Astrocyte of the hippocampus (primary cell): ENCODE data around the gene LYL1.

Experiments
- DNase-seq: peaks from one replicate; pipeline ENCODE4 v3.0.0; 2011; ENCODE audit warnings: low read depth, low spot score

The LYL1 gene

GRCh38 chr19:13092606-13093235, 9.9 kb downstream of the LYL1 start:
- peak; percentile 66 for DNase-seq

- no peak for DNase-seq
These were observed 10.5 kb downstream of the LYL1 start for GRCh38 chr19:13092158-13092543.

- DNase-seq: peak; percentile 97
These were observed 11.1 kb downstream of the LYL1 start for GRCh38 chr19:13091400-13092157.

GRCh38 chr19:13090511-13091231, 12.0 kb downstream of the LYL1 start:
- no peak for DNase-seq

GRCh38 chr19:13089857-13090507, 12.7 kb downstream of the LYL1 start:
- DNase-seq: no peak

- no peak for DNase-seq
These were observed 13.4 kb downstream of the LYL1 start for GRCh38 chr19:13089139-13089856.

GRCh38 chr19:13087795-13088537, 14.7 kb downstream of the LYL1 start:
- DNase-seq: no peak

- DNase-seq: no peak
These were observed 15.4 kb downstream of the LYL1 start for GRCh38 chr19:13087295-13087694.

GRCh38 chr19:13086341-13086740, 16.3 kb downstream of the LYL1 start:
- DNase-seq: no peak

- no peak for DNase-seq
These were observed 17.0 kb downstream of the LYL1 start for GRCh38 chr19:13085666-13086065.

GRCh38 chr19:13083627-13084026, 19.0 kb downstream of the LYL1 start:
- DNase-seq: no peak

- no peak for DNase-seq
These were observed 19.7 kb downstream of the LYL1 start for GRCh38 chr19:13083008-13083404.

- peak; percentile 80 for DNase-seq
These were observed 20.3 kb downstream of the LYL1 start for GRCh38 chr19:13082192-13083007.

GRCh38 chr19:13079542-13079986, 23.1 kb downstream of the LYL1 start:
- DNase-seq: peak; percentile 81

- DNase-seq: peak; percentile 62
These were observed 23.6 kb downstream of the LYL1 start for GRCh38 chr19:13078897-13079541.

- DNase-seq: no peak
These were observed 24.3 kb downstream of the LYL1 start for GRCh38 chr19:13078381-13078780.

- no peak for DNase-seq
These were observed 25.4 kb downstream of the LYL1 start for GRCh38 chr19:13077240-13077639.

- no peak for DNase-seq
These were observed 25.9 kb downstream of the LYL1 start for GRCh38 chr19:13076787-13077186.

GRCh38 chr19:13076320-13076719, 26.3 kb downstream of the LYL1 start:
- no peak for DNase-seq
